Measurements from ENCODE around the gene ABHD17A.

Gene ABHD17A

GRCh38 chr19:1862424-1863327 is 22.6 kb downstream of the ABHD17A start:
- DNase-seq = peak; percentile 38 to 70

GRCh38 chr19:1862068-1862423 is 23.2 kb downstream of the ABHD17A start:
- DNase-seq = no peak

GRCh38 chr19:1861599-1862031 is 23.7 kb downstream of the ABHD17A start:
- no peak for DNase-seq

GRCh38 chr19:1860821-1861598 is 24.3 kb downstream of the ABHD17A start:
- DNase-seq = no peak

GRCh38 chr19:1860042-1860775 is 25.1 kb downstream of the ABHD17A start:
- peak; percentile 39 to 60 for DNase-seq

GRCh38 chr19:1859331-1859781 is 25.9 kb downstream of the ABHD17A start:
- DNase-seq = no peak

- no peak for DNase-seq
Observed at GRCh38 chr19:1858412-1859081, 26.7 kb downstream of the ABHD17A start.

GRCh38 chr19:1857648-1858326 is 27.5 kb downstream of the ABHD17A start:
- no peak for DNase-seq

GRCh38 chr19:1856698-1857603 is 28.3 kb downstream of the ABHD17A start:
- peak; percentile 53 to 69 for DNase-seq

GRCh38 chr19:1856345-1856697 is 29.0 kb downstream of the ABHD17A start:
- no peak for DNase-seq

GRCh38 chr19:1855828-1856255 is 29.5 kb downstream of the ABHD17A start:
- no peak for DNase-seq

- peak; percentile 62 to 69 for DNase-seq
Observed at GRCh38 chr19:1855040-1855827, 30.1 kb downstream of the ABHD17A start.

- no peak for DNase-seq
Observed at GRCh38 chr19:1854542-1855039, 30.7 kb downstream of the ABHD17A start.

- no peak for DNase-seq
Observed at GRCh38 chr19:1854039-1854541, 31.2 kb downstream of the ABHD17A start.

GRCh38 chr19:1853295-1854038 is 31.8 kb downstream of the ABHD17A start:
- DNase-seq = peak; percentile 67 to 75

- no peak for DNase-seq
Observed at GRCh38 chr19:1852581-1853128, 32.6 kb downstream of the ABHD17A start.

- peak; percentile 65 to 82 for DNase-seq
Observed at GRCh38 chr19:1851654-1852580, 33.4 kb downstream of the ABHD17A start.
